Epithelial cell of proximal tubule (primary cell): ENCODE data around the gene FGD4. TPM values are rescaled to one million over a fixed set of nuclear protein-coding genes. Genes with fewer than 3 reads are reported as not detected.

Source experiments
- DNase-seq: peaks from one replicate; pipeline ENCODE4 v3.0.0-alpha.2; 2011; ENCODE audit warnings: low read depth
- H3K4me3 ChIP-seq: 2 replicates; pipeline ENCODE4 v1.5.1; 2011; ENCODE audit warnings: low read depth, mild to moderate bottlenecking, low read length
- total RNA-seq: library from RNA; depleted of rRNA; stranded (reverse); fragments of >200 nt; gene quantifications from 2 replicates; pipeline ENCODE4 v1.2.3, GENCODE V29; 2015
- TF ChIP-seq, protein P1 (sequence below): conservative IDR thresholded peaks from 2 replicates; pipeline ENCODE4 v1.5.1; 2012; ENCODE audit warnings: low read depth, mild to moderate bottlenecking, low read length

The FGD4 gene
- total RNA-seq, 1 donor from 2014 or later, result 19.9 TPM

DNA sequence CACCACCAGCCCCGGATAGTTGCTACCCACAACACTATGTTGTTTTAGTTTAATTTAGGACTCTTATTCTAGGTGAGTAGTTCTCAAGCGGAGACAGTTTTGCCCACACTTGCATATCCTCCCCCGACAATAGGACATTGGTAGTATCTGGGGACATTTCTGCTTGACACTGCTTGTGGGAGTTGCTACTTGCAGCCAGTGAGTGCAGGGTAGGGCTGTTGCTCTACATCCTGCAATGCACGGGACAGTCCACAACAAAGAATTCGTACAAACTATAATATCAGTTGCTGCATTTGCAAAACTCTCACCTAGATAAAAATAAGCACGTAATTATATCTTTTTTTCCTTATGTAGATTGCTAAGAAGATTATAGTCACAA lies 167.9 kb downstream of the FGD4 start:
- TF ChIP-seq, protein P1, sequence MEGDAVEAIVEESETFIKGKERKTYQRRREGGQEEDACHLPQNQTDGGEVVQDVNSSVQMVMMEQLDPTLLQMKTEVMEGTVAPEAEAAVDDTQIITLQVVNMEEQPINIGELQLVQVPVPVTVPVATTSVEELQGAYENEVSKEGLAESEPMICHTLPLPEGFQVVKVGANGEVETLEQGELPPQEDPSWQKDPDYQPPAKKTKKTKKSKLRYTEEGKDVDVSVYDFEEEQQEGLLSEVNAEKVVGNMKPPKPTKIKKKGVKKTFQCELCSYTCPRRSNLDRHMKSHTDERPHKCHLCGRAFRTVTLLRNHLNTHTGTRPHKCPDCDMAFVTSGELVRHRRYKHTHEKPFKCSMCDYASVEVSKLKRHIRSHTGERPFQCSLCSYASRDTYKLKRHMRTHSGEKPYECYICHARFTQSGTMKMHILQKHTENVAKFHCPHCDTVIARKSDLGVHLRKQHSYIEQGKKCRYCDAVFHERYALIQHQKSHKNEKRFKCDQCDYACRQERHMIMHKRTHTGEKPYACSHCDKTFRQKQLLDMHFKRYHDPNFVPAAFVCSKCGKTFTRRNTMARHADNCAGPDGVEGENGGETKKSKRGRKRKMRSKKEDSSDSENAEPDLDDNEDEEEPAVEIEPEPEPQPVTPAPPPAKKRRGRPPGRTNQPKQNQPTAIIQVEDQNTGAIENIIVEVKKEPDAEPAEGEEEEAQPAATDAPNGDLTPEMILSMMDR, result no peak
- H3K4me3 ChIP-seq, result no peak overlapping the region
- DNase-seq, result no peak

DNA sequence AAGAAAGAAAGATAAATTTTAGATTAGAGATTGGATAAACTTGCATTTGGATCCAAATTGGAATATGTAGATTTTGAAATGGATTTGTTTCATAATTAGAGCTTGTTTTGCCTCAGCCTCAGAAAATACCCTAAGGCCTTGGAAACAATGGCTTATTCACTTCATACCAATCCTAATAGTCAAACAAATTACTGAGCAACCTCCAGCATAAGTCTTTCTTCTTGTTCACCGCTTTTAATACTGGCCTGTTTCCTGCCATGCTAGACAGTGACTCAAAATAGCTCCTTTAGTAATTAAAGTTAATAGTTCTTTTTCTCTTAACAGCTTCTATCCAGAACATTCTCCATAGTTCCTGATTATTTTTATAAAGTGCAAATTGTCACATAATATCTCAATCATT lies 168.9 kb downstream of the FGD4 start:
- DNase-seq, result peak; percentile 72
- TF ChIP-seq, protein P1, result no peak
- H3K4me3 ChIP-seq, result no peak overlapping the region

DNA sequence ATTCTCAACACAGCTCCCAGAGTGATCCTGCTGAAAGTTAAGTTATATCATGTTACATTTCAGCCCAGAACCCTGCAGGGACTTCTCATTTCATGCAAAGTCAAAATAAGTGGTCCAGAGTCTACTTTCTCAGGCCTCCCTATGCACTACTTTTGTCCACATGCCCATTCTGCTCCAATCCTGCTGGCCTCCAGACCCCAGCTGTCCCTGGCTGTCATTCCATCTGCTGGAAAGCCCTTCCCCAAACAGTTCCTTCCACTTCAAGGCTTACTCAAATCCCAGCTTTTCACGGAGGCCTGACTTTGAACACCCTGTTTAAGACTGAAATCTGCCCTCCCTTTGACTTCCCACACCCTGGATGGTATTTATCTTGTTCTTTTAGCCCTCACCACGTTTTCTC lies 169.9 kb downstream of the FGD4 start:
- TF ChIP-seq, protein P1, result no peak
- DNase-seq, result no peak

DNA sequence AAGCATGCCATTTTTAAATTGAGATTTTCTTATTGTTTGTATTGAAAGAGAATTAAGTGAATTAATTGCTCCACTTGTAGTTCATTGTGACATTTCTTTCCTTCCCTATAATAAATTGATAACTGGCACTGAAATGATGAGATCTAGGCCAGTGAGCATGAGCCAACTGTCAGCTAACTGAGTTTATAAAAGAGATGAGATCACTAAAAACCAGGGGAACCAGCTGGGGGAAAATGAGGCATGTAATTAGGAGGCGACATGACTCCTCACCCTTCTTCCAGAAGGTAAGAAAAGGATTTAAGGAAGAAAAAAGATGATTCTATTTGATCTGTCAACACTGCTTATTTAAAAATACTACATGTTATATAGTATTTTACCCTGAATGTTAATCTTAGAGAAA lies 175.2 kb downstream of the FGD4 start:
- TF ChIP-seq, protein P1, result no peak
- no peak for DNase-seq
- no peak overlapping the region for H3K4me3 ChIP-seq

More for the DNA sequence above, 169.9 kb downstream of the FGD4 start:
- no peak overlapping the region for H3K4me3 ChIP-seq

DNA sequence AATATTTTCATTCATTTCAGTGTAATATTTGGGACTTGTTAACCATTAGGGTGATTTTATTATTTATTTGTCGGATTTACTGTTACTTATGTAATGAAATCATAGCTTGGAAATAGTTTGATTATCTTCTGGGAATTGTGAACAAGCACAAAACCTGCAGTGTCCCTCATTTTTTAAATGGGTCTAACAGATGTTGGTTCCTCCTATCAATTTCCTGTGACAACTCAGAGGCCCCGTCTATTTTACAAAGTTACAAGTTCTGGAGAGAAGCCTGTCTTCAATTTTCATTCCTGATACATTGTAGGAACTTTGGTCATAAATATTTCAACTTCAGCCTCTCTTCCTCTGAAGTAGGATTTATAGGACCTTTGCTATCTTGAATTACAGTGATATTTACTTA lies 178.0 kb downstream of the FGD4 start:
- H3K4me3 ChIP-seq, result no peak overlapping the region
- DNase-seq, result no peak
- TF ChIP-seq, protein P1, result no peak

DNA sequence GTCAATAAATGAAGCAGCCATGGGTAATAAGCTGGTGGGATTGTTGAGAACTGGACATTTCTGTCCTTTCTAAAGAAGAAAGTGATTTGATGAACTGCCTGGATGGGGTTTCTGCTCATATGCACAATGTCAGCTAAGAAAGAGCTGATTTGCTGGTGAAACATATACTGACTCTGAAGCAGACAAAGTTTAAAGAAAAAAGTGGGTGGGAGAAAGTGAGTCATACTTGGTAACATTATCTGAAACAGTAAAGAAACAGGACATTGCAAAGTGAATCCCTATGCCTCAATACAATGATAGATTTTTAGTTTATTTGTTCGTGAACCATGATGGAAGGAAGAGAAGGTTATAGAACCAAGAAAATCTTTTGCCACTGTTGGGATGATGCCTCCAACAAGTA lies 184.2 kb downstream of the FGD4 start:
- TF ChIP-seq, protein P1, result no peak
- no peak for DNase-seq
- no peak overlapping the region for H3K4me3 ChIP-seq

DNA sequence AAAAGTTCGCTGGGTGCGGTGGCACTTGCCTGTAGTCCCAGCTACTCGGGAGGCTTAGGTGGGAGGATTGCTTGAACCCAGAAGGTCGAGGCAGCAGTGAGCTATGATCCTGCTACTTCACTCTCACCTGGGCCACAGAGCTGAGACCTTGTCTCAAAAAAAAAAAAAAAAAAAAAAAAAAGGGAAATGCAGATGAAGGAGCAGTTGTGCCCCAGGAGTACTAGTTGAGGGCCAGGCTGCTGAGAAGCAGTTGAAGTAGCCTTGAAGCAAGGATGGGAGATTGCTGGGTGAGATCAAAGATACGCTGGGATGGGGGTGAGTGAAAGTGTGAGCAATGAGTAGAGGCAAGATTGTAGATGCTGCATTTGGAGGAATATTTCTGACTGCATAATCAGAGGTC lies 186.3 kb downstream of the FGD4 start:
- H3K4me3 ChIP-seq, result no peak overlapping the region
- TF ChIP-seq, protein P1, result no peak
- DNase-seq, result no peak
